ENCODE data around the gene AUH.
"Not testable (repeated sequence)": the region's sequence is repeated elsewhere in the genome, so short reads cannot be mapped to it uniquely, and the experiment has no call there.

AUH gene

GRCh38 chr9:91361291-91362050 lies at the start of gene AUH:
TSS of gene AUH (minus strand) at chr9:91361918. CDS start at chr9:91361889, 29 bp downstream.
- DNase-seq (ENCODE audit: low spot score), result peak; percentile 83

- DNase-seq (ENCODE audit: low spot score), result no peak
These were observed 49.5 kb upstream of the AUH start for GRCh38 chr9:91411096-91411771.

GRCh38 chr9:91410161-91410560 lies 48.4 kb upstream of the AUH start:
- no peak for DNase-seq (ENCODE audit: low spot score)

GRCh38 chr9:91408475-91408874 lies 46.8 kb upstream of the AUH start:
- DNase-seq (ENCODE audit: low spot score), result no peak

- no peak for DNase-seq (ENCODE audit: low spot score)
These were observed 46.0 kb upstream of the AUH start for GRCh38 chr9:91407580-91408318.

- DNase-seq (ENCODE audit: low spot score), result no peak
These were observed 43.8 kb upstream of the AUH start for GRCh38 chr9:91405343-91406077.

- DNase-seq (ENCODE audit: low spot score), result no peak
These were observed 42.2 kb upstream of the AUH start for GRCh38 chr9:91403665-91404543.

GRCh38 chr9:91398926-91399325 lies 37.2 kb upstream of the AUH start:
- no peak for DNase-seq (ENCODE audit: low spot score)

GRCh38 chr9:91395553-91396471 lies 34.1 kb upstream of the AUH start:
- no peak for DNase-seq (ENCODE audit: low spot score)

- DNase-seq (ENCODE audit: low spot score), result no peak
These were observed 33.4 kb upstream of the AUH start for GRCh38 chr9:91395106-91395552.

GRCh38 chr9:91393826-91394225 lies 32.1 kb upstream of the AUH start:
- DNase-seq (ENCODE audit: low spot score), result no peak

- DNase-seq (ENCODE audit: low spot score), result no peak
These were observed 30.7 kb upstream of the AUH start for GRCh38 chr9:91392435-91392834.

GRCh38 chr9:91391818-91392217 lies 30.1 kb upstream of the AUH start:
- no peak for DNase-seq (ENCODE audit: low spot score)

GRCh38 chr9:91391412-91391811 lies 29.7 kb upstream of the AUH start:
- no peak for DNase-seq (ENCODE audit: low spot score)

- not testable (repeated sequence) for DNase-seq (ENCODE audit: low spot score)
These were observed 28.0 kb upstream of the AUH start for GRCh38 chr9:91389686-91390085.

- DNase-seq (ENCODE audit: low spot score), result no peak
These were observed 25.0 kb upstream of the AUH start for GRCh38 chr9:91386765-91387164.

- no peak for DNase-seq (ENCODE audit: low spot score)
These were observed 23.2 kb upstream of the AUH start for GRCh38 chr9:91384954-91385353.

- DNase-seq (ENCODE audit: low spot score), result no peak
These were observed 21.9 kb upstream of the AUH start for GRCh38 chr9:91383577-91383976.

- DNase-seq (ENCODE audit: low spot score), result no peak
These were observed 20.6 kb upstream of the AUH start for GRCh38 chr9:91382298-91382697.

- no peak for DNase-seq (ENCODE audit: low spot score)
These were observed 17.7 kb upstream of the AUH start for GRCh38 chr9:91379426-91379825.

Data from CD4-positive, alpha-beta T cell treated with Interleukin-15 for 4 hours (primary cell).